ENCODE data around the gene TMEM161B.
"Not testable (repeated sequence)": the region's sequence is repeated elsewhere in the genome, so short reads cannot be mapped to it uniquely, and the experiment has no call there.

Gene TMEM161B
- total RNA-seq: 25.1 to 47.7 reads per million in 2 donors

GRCh38 chr5:88268385-88269184, at the start of gene TMEM161B:
TMEM161B (minus strand) TSS chr5:88268845; CDS start chr5:88268723, 122 bp downstream.
- DNase-seq: peak; percentile 91

- DNase-seq: no peak
Observed at GRCh38 chr5:88304356-88304755, 35.7 kb upstream of the TMEM161B start.

- no peak for DNase-seq
Observed at GRCh38 chr5:88298425-88298824, 29.8 kb upstream of the TMEM161B start.

GRCh38 chr5:88290801-88291200, 22.2 kb upstream of the TMEM161B start:
- DNase-seq: no peak

GRCh38 chr5:88288528-88289197, 20.0 kb upstream of the TMEM161B start:
- no peak for DNase-seq

- no peak for DNase-seq
Observed at GRCh38 chr5:88287846-88288527, 19.3 kb upstream of the TMEM161B start.

- no peak for DNase-seq
Observed at GRCh38 chr5:88287302-88287701, 18.7 kb upstream of the TMEM161B start.

GRCh38 chr5:88283690-88284089, 15.0 kb upstream of the TMEM161B start:
- no peak for DNase-seq

- DNase-seq: no peak
Observed at GRCh38 chr5:88281322-88281721, 12.7 kb upstream of the TMEM161B start.

- no peak for DNase-seq
Observed at GRCh38 chr5:88279584-88279983, 10.9 kb upstream of the TMEM161B start.

GRCh38 chr5:88276378-88276777, 7.7 kb upstream of the TMEM161B start:
- no peak for DNase-seq

- DNase-seq: no peak
Observed at GRCh38 chr5:88275581-88275980, 6.9 kb upstream of the TMEM161B start.

GRCh38 chr5:88269222-88269771, 652 bp upstream of the TMEM161B start:
- DNase-seq: peak; percentile 2

- not testable (repeated sequence) for DNase-seq
Observed at GRCh38 chr5:88264565-88264964, 4.1 kb downstream of the TMEM161B start.

GRCh38 chr5:88263349-88263748, 5.3 kb downstream of the TMEM161B start:
- no peak for DNase-seq

- no peak for DNase-seq
Observed at GRCh38 chr5:88262116-88262515, 6.5 kb downstream of the TMEM161B start.

- no peak for DNase-seq
Observed at GRCh38 chr5:88258636-88259035, 10.0 kb downstream of the TMEM161B start.

- no peak for DNase-seq
Observed at GRCh38 chr5:88256872-88257271, 11.8 kb downstream of the TMEM161B start.

GRCh38 chr5:88256037-88256436, 12.6 kb downstream of the TMEM161B start:
- no peak for DNase-seq

- no peak for DNase-seq
Observed at GRCh38 chr5:88254320-88254719, 14.3 kb downstream of the TMEM161B start.

- no peak for DNase-seq
Observed at GRCh38 chr5:88251048-88251711, 17.5 kb downstream of the TMEM161B start.

- no peak for DNase-seq
Observed at GRCh38 chr5:88250010-88250409, 18.6 kb downstream of the TMEM161B start.

Measured in T-helper 9 cell (primary cell).